GM10266 (cell line): ENCODE data around the gene VWA8.

Experiments
- DNase-seq: peaks from one replicate; pipeline ENCODE4 v3.0.0; 2012; ENCODE audit errors: extremely low spot score
- CTCF ChIP-seq: IDR thresholded peaks from 2 replicates; pipeline ENCODE4 v1.5.1; 2012; ENCODE audit warnings: mild to moderate bottlenecking, low read depth; ENCODE audit not compliant: control insufficient read depth, insufficient read depth; ENCODE audit errors: missing control alignments

The VWA8 gene

GRCh38 chr13:41978007-41978406 is 17.1 kb upstream of the VWA8 start:
- TF ChIP-seq CTCF = no peak
- no peak for DNase-seq

GRCh38 chr13:41976476-41976875 is 15.6 kb upstream of the VWA8 start:
- no peak for DNase-seq

GRCh38 chr13:41974262-41974900 is 13.5 kb upstream of the VWA8 start:
- no peak for DNase-seq
- no peak for TF ChIP-seq CTCF

More at GRCh38 chr13:41976476-41976875, 15.6 kb upstream of the VWA8 start:
- no peak for TF ChIP-seq CTCF

DNA sequence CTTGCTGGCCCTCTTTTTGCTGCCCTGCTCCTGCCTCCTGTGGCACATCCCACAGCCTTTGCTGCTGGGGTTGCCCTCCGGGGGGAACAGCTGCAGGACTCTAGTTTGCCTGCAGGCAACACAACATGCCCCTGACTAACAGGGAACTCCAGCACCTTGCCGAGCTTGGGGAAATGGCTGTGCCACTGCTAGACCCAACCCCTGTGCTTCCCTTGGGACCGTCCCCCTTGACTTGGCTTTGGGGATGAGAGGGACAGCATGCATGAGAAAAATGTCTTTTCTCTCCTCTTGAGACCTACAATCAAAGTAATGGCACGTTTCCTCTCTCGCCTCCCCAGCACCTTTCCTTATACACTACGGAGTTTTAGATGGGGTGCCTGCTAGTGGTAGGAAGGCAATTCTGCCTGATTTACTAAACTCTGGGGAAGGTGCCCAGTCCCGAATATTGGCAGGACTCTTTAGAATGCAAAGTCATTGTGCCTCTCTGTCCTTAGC is 12.4 kb upstream of the VWA8 start:
- no peak for TF ChIP-seq CTCF
- no peak for DNase-seq

DNA sequence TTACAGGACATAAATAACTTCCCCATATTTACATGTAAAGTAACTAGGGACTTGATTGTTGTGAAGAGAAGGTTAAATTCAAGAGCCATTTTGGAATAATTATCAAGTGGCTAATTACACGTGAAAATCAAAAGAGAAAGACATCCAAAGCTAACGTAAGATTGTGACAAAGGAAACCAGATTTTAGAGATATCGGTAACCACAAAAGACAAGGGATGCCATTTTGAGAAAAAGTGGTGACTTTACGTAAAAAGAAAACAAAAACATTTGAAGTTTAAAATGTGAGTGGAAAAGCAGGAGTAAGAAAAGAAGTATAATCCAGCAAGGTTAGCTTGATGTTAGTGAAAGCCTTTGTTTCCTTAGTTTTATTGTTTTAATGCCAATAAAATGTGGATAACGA is 10.9 kb upstream of the VWA8 start:
- TF ChIP-seq CTCF = no peak
- DNase-seq = no peak

GRCh38 chr13:41970918-41971317 is 10.0 kb upstream of the VWA8 start:
- TF ChIP-seq CTCF = no peak
- no peak for DNase-seq

DNA sequence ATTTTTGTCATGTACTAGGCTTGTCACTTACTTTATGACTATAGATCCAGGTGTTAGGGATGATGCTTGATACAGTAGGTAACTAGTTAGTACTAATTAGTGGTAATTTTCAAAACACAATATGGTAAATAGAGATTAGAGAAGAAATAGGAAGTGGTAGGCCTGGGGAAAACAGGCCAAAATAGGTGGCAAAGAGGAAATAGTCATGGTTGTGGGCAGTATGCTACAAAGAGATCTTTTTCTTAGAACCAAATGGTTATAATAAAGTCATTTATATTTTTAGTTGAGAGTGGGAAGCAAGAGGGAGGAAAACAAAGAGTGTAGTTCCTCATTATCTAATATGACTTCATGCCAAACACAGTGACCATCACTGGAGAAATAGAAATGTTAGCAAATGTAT is 9.1 kb upstream of the VWA8 start:
- no peak for TF ChIP-seq CTCF
- DNase-seq = no peak
